Measurements from ENCODE around the gene STYK1.

DNA sequence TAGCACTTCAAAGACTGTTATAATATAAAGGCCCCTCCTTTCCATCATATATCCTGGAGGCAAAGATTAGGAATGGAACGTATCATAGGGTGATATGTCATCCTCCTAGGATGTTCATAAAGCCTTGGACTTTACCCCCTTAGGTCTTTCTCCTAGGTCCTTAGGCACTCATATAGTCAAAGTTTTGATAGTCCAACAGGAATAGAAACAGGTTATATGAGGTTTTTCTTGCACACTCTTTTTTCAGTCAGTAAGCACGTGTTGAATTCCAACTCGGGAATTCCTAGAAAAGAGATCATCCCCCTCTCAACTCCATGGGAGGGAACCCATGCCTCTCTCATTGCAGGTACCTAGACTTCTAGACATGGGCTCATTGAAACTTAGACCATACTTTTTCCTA, 40.3 kb downstream of the STYK1 start:
- TF ChIP-seq, protein P1, sequence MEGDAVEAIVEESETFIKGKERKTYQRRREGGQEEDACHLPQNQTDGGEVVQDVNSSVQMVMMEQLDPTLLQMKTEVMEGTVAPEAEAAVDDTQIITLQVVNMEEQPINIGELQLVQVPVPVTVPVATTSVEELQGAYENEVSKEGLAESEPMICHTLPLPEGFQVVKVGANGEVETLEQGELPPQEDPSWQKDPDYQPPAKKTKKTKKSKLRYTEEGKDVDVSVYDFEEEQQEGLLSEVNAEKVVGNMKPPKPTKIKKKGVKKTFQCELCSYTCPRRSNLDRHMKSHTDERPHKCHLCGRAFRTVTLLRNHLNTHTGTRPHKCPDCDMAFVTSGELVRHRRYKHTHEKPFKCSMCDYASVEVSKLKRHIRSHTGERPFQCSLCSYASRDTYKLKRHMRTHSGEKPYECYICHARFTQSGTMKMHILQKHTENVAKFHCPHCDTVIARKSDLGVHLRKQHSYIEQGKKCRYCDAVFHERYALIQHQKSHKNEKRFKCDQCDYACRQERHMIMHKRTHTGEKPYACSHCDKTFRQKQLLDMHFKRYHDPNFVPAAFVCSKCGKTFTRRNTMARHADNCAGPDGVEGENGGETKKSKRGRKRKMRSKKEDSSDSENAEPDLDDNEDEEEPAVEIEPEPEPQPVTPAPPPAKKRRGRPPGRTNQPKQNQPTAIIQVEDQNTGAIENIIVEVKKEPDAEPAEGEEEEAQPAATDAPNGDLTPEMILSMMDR (IDR thresholded peaks at IDR 0.05): no peak
- no peak for TF ChIP-seq POLR2AphosphoS5 (IDR thresholded peaks at IDR 0.05)
